NOMO-1 (cell line): Measurements from ENCODE around the gene HOMER1.

Source experiments
- DNase-seq, 2 experiments: peaks; one replicate each; lab custom pipeline; 2025; ENCODE audit not compliant: unreplicated experiment in 2 of 2; lab: John Stamatoyannopoulos, UW

Gene HOMER1

DNA sequence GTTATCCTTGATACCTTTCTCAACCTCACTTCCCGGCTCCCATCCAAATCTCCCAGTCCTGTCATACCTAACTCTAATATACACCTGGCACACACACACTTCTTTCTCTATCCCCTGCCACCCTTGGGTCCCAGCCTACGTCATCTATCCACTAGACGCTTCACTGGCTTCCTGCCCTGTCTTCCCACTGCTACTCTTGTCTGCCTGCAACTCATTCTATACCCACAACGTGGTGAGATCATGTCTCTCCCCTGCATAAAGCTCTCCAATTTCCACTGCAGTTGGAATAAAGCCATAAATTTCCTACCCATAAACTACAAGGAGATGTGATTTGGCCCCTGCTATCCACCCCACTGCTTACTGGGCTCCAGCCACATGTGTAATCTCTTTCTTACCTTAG lies 184.5 kb downstream of the HOMER1 start:
- no peak for DNase-seq
